Tibial artery (tissue), 4 donors: Measurements from ENCODE around the gene CDPF1.

ENCODE experiments used
- DNase-seq, 2 donors: peaks; one replicate each; pipeline ENCODE4 v3.0.0-alpha.2; 2019
- H3K27ac ChIP-seq, 2 donors: fragments of 200-600 bp; sonication (generic) in 1 of 2; 1 replicate in 1 of 2; 2 replicates in 1 of 2; pipeline ENCODE4 v1.5.1; 2018 to 2019; ENCODE audit warnings: mild to moderate bottlenecking in 1 of 2
- H3K27me3 ChIP-seq, 2 donors: fragments of 200-600 bp; sonication (generic) in 1 of 2; one replicate each; pipeline versions ENCODE4 v1.5.1 to v1.6.0; 2016 to 2019
- H3K36me3 ChIP-seq, 3 donors: fragments of 200-600 bp; sonication (generic) in 2 of 3; one replicate each; pipeline ENCODE4 v1.5.1; 2016 to 2019; ENCODE audit warnings: mild to moderate bottlenecking in 2 of 3
- H3K4me1 ChIP-seq, 4 donors: fragments of 200-600 bp; sonication (generic) in 2 of 4; 1 replicate in 3 of 4; 2 replicates in 1 of 4; pipeline ENCODE4 v1.5.1; 2016 to 2019
- H3K4me3 ChIP-seq, 2 donors: fragments of 200-600 bp; sonication (generic) in 1 of 2; 1 replicate in 1 of 2; 2 replicates in 1 of 2; pipeline ENCODE4 v1.5.1; 2018 to 2019; ENCODE audit warnings: mild to moderate bottlenecking in 2 of 2
- H3K9me3 ChIP-seq, 3 donors: fragments of 200-600 bp; sonication (generic) in 1 of 3; one replicate each; pipeline ENCODE4 v1.5.1; 2016 to 2019
- CTCF ChIP-seq, 2 experiments: fragments of 200-600 bp in 1 of 2; fragments of 450-650 bp in 1 of 2; IDR thresholded peaks; one replicate each; pipeline ENCODE4 v1.5.1; 2017 to 2019; ENCODE audit warnings: antibody characterized with exemption in 2 of 2, mild to moderate bottlenecking in 1 of 2, moderate library complexity in 1 of 2
- intact Hi-C: fragments of 100-400 bp; cut with DNase I; formaldehyde crosslinking; loops from one replicate; pipeline ENCODE4 v1.15.0; 2023; ENCODE audit warnings: low total_unique reads

CDPF1 gene

GRCh38 chr22:46274381-46274780, 24.3 kb upstream of the CDPF1 start:
- intact Hi-C loops: loop anchor here (10.0 kb wide), 1 partner anchor 60 kb away; no protein-coding TSS in a partner anchor
- no peak for TF ChIP-seq CTCF (IDR thresholded peaks at IDR 0.05)
- no peak overlapping the region for H3K4me3 ChIP-seq
- H3K27ac ChIP-seq: no peak overlapping the region
- no peaks in the 10 kb centered on the region for H3K27me3 ChIP-seq
- peak in 1 of 2 donors; percentile 53 for DNase-seq
- H3K36me3 ChIP-seq: peaks cover 68 to 90% (median 73%) of the 10 kb centered on the region in 3 donors
- no peaks in the 10 kb centered on the region for H3K9me3 ChIP-seq
- peaks cover 0 to 3% (median 1%) of the 10 kb centered on the region in 4 donors for H3K4me1 ChIP-seq

GRCh38 chr22:46273432-46274148, 23.5 kb upstream of the CDPF1 start:
- TF ChIP-seq CTCF (IDR thresholded peaks at IDR 0.05): no peak
- DNase-seq: peak in 1 of 2 donors; percentile 40
- H3K27me3 ChIP-seq: no peaks in the 10 kb centered on the region
- H3K27ac ChIP-seq: no peak overlapping the region
- intact Hi-C loops: loop anchor here (10.0 kb wide), 1 partner anchor 59 kb away; no protein-coding TSS in a partner anchor
- H3K9me3 ChIP-seq: no peaks in the 10 kb centered on the region
- H3K36me3 ChIP-seq: peaks cover 61 to 82% (median 66%) of the 10 kb centered on the region in 3 donors
- peaks cover 0 to 11% (median 7%) of the 10 kb centered on the region in 4 donors for H3K4me1 ChIP-seq
- H3K4me3 ChIP-seq: no peak overlapping the region

- TF ChIP-seq CTCF (IDR thresholded peaks at IDR 0.05): no peak
- H3K36me3 ChIP-seq: peaks cover 54 to 75% (median 59%) of the 10 kb centered on the region in 3 donors
- peaks cover 0 to 16% (median 12%) of the 10 kb centered on the region in 4 donors for H3K4me1 ChIP-seq
- H3K27me3 ChIP-seq: no peaks in the 10 kb centered on the region
- no peak overlapping the region for H3K4me3 ChIP-seq
- peak in 1 of 2 donors; percentile 56 for DNase-seq
- no peaks in the 10 kb centered on the region for H3K9me3 ChIP-seq
- H3K27ac ChIP-seq: no peak overlapping the region
- intact Hi-C loops: loop anchor here (10.0 kb wide), 1 partner anchor 58 kb away; no protein-coding TSS in a partner anchor
Measured at GRCh38 chr22:46272762-46273431, 22.8 kb upstream of the CDPF1 start.

GRCh38 chr22:46272196-46272595, 22.1 kb upstream of the CDPF1 start:
- H3K27me3 ChIP-seq: no peaks in the 10 kb centered on the region
- H3K4me3 ChIP-seq: no peak overlapping the region
- H3K36me3 ChIP-seq: peaks cover 47 to 68% (median 52%) of the 10 kb centered on the region in 3 donors
- H3K9me3 ChIP-seq: no peaks in the 10 kb centered on the region
- intact Hi-C loops: loop anchor here (10.0 kb wide), 1 partner anchor 57 kb away; no protein-coding TSS in a partner anchor
- no peak for TF ChIP-seq CTCF (IDR thresholded peaks at IDR 0.05)
- H3K27ac ChIP-seq: no peak overlapping the region
- peaks cover 0 to 18% (median 13%) of the 10 kb centered on the region in 4 donors for H3K4me1 ChIP-seq
- peak in 1 of 2 donors; percentile 31 for DNase-seq

- H3K4me1 ChIP-seq: peaks cover 0 to 26% (median 15%) of the 10 kb centered on the region in 4 donors
- no peak for TF ChIP-seq CTCF (IDR thresholded peaks at IDR 0.05)
- H3K27ac ChIP-seq: peak overlapping the region in 1 of 2 donors; percentile 94
- no peaks in the 10 kb centered on the region for H3K27me3 ChIP-seq
- H3K9me3 ChIP-seq: no peaks in the 10 kb centered on the region
- H3K36me3 ChIP-seq: peaks cover 25 to 45% (median 28%) of the 10 kb centered on the region in 3 donors
- DNase-seq: peak in 1 of 2 donors; percentile 40
- H3K4me3 ChIP-seq: no peak overlapping the region
- intact Hi-C loops: no loop called here
Measured at GRCh38 chr22:46269564-46269963, 19.5 kb upstream of the CDPF1 start.
